GM21526 (cell line): Measurements from ENCODE around the gene ZNF154.
"Not testable (repeated sequence)": the region's sequence is repeated elsewhere in the genome, so short reads cannot be mapped to it uniquely, and the experiment has no call there.

Experiments
- ATAC-seq: cut with Tn5 transposase; IDR thresholded peaks from one replicate; pipeline ENCODE4 v1.9.1; 2021; ENCODE audit warnings: moderate library complexity; ENCODE audit not compliant: unreplicated experiment, low FRiP score

ZNF154 gene

DNA sequence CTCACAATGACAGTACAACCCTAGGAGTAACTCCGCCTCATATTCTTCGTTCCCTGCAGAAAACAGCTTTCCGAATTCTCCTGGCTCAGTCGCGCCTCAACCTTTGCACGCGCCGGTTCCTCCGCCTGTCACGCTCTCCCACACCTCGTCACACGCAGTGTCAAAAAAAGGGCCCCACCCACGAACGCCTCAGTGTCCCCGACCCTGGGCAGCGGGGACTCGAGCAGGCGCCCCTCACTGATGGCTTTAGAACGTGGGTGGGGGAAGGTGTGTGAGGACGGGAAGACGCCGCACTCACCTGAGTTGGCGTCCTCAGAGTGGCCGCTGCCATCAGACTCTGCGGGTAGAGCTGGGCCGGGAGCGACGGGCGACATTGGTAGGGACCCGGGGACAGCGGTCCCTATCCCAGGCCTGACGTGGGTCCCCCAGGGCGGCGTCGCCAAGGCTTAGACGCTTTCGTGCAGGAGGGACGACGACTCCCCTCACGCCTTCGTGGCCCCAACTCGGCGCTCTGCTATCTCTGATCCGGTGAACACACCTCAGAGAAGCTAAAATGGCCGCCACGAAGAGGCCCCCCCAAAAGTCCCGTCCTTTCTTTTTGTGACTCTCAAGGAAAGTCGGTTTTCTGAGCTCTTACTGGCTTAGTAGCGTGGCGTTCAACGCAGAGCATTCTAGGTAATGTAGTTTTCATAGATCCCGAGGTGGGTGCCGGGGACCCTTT, at the start of gene ZNF154:
Gene ZNF154 (minus strand): TSS at position 564 of the 721 bp plus-strand sequence. CDS start 233 bp downstream, at position 331.
- ATAC-seq = no peak

DNA sequence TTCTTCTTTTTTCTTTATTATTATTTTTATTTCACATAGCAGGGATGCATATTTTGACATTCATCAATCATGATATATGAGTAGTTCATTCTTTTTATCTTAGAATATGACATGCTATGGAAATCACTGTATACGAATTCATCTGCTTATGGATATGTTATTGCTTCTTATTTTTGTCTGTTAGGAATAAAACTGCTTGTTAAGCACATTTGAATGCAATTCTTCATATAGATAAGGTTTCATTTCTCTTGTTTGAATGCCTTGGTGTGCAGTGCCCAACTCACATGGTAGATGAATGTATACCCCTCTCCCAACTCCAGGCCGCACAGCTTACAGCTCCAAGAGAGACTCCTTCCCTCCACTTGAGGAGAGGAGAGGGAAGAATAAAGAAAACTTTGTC, 48.9 kb upstream of the ZNF154 start:
- no peak for ATAC-seq

DNA sequence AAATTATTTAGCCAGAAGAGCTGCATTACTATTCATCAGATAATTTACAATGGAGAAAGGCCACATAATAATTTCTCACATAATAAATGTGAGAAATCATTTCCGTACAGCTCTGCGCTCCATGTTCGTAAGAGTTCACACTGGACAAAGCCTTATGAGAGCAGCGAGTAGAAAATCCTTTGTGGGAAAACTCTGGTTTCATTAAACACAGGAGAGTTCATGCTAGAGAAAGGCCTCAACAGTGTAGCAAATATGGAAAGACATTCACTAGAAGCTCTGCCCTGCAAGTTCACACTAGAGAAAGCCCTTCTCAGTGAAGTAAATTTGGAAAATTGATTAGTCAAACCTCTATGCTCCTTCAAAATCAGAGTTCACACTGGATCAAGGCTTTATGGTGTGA, 46.0 kb upstream of the ZNF154 start:
- no peak for ATAC-seq

DNA sequence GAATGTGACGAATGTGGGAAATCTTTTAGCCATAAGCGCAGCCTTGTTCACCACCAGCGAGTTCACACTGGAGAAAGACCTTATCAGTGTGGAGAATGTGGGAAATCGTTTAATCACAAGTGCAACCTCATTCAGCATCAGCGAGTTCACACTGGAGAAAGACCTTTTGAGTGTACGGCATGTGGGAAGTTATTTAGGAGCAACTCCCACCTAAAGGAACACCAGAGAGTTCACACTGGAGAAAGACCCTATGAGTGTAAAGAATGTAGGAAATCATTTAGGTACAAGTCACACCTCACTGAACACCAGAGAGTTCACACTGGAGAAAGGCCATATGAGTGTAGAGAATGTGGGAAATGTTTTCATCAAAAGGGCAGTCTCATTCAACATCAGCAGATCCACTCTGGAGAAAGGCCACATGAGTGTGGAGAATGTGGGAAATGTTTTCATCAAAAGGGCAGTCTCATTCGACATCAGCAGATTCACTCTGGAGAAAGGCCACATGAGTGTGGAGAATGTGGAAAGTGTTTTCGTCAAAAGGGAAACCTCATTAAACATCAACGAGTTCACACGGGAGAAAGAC, 45.2 kb upstream of the ZNF154 start:
- ATAC-seq = no peak

DNA sequence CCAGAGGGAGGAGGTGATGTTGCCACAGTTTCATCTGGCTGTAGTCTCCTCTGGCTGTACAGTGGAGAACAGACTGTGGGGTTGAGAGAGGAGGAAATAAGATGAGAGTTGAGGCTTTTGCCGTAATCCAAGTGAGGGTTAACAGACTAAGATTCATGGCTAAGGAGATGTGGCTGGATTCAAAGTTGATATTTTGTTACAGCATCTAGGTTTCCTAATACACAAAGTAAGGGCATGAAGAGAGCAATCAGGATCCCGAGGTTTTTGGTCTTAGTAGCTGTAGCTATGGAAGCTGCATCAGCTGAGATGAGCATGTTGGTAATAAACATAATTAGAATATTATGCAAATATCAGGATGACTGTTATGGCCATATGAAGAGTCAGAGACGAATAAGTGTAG, 39.0 kb upstream of the ZNF154 start:
- no peak for ATAC-seq

DNA sequence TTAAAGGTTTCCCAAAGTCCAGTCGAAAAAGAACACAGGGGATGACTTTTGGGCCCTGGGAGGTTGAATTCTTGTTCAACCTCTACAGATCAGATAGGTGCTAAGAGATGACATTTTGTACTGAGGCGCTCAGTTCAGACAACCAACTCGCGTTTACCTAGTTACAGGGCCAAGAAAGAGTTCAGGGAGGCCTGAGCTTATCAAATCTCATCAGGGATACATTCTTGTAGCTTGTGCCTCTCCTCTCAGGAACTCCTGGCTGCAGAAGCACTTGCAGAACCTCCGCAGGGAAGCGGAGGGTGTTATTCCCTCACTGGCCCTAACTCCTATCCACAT, 38.4 kb upstream of the ZNF154 start:
- ATAC-seq = no peak

DNA sequence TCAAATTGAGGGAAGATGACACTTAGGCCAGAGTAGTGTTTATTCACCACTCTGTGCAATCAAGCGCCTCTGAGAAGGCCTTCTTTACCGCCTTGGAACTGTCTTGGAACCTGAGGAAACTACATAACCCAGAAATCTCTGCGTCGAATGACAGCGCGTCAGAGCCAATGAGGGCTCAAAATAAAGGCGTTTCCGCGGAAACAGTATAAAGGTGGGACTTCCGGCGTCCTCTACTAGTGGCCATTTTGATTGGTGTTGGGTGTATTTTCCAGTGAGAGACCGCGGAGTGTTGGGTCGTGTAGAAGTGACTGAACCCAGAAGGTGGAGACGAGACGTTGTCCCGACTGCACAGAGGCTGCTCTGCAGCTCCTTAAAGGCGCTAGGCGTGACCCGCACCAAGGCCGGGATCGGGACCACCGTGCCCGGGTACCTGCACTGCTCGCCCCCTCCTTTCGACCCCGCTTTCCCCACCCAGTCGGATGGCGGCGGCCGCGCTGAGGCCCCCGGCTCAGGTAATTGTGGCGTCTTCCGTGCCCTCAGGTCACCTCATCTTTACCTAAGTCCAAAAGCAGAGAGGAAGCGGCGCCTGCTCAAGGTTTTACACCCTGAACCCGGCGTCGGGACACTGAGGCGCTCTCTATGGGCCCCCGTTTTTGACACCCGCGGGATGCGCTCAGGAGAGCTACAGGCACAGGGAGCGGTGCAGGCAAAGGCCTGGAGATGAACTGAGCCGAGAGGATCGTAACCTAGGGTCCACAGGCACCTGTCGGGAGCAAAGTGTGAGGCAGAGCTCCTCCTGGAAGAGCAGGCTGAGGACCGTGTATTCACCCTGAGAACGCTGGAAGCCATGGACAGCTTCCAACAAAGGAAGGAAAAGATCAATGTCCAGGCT, 37.8 kb upstream of the ZNF154 start, which contains the start of gene ZNF776:
Gene ZNF776 (plus strand): TSS at position 236 of the 892 bp plus-strand sequence. CDS start 244 bp downstream, at position 480.
- peak; percentile 87 for ATAC-seq

DNA sequence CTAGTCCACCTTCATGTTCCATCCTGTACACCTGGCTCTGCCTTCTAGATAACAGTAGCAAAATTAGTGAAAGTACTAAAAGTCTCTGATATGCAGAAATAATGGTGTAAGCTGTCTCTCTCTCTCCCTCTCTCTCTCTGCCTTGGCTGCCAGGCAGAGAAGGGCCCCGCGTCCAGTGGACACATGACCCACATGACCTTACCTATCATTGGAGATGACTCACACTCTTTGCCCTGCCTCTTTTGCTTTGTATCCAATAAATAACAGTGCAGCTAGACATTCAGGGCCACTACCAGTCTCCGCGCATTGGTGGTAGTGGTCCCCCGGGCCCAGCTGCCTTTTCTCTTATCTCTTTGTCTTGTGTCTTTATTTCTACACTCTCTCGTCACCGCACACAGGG, 29.8 kb upstream of the ZNF154 start:
- not testable (repeated sequence) for ATAC-seq

DNA sequence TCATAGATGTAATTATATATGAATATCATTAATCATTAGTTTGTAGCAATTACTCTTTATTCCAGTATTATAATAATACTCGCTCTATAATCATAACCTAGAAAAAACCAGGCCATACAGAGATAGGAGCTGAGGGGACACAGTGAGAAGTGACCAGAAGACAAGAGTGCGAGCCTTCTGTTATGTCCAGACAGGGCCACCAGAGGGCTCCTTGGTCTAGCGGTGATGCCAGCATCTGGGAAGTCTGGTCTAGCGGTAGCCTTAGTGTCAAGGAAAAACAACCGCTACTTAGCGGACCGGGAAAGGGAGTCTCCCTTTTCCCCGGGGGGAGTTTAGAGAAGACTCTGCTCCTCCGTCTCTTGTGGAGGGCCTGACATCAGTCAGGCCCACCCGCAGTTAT, 29.3 kb upstream of the ZNF154 start:
- ATAC-seq = not testable (repeated sequence)

DNA sequence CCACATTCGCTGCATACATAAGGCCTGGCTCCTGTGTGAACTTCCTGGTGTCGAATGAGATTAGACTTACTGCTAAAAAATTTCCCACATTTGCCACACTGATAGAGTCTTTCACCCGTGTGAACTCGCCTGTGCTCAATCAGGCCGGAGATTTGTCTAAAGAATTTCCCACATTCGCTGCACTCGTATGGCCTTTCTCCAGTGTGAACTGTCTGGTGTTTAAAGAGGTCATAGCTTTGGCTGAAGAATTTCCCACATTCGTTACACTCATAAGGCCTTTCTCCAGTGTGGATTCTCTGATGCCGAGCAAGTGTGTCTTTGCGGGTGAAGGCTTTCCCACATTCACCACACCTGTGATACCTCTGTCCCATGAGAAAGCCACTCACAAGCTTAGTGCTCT, 11.9 kb upstream of the ZNF154 start:
- no peak for ATAC-seq

DNA sequence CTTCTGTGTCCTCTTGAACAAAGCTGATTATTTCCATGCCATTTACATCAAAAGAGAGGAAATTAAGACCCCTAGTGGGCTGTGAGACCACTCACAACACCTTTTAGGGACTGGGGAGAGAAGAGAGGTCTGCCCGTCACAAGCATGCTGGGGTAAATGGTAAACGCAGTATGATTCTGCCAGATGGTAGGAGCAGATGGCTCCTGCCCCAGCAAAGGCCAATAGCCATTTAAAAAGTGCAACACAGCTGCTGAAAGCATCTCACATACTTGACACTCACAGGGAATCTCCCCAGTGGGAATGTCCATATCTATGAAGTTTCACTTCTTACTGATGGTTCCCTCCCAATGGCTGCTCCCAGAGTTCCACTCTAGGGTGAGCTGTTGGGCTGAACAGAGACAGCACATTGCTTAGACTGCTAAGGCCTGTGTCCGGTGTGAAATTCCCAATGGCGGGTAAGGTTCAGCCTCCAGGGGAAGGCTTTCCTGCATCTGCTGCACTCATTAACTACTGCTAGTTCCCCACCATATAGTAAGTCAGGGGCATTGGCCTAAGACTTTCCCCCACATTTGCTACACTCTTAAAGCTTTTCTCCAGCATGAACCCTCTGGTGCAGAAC, 11.0 kb upstream of the ZNF154 start:
- ATAC-seq = no peak

DNA sequence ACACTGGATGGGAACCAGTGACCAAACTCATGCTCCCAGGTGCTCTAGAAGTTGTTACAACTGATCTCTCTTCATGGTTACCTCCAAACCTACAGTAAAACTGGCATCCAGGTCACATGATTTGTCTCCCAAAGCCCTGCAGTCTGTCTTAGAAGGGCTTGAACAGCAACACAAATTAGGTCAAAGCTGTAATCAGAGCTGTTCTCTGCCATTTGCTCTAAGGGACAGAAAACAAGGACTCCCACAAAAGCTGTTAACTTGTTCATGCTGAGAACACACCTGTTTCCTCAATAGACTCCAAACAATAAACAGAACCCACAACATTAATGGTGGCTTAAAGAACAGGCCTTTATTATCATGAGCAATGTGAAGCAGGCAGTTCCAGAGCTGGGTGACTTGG, 10.4 kb upstream of the ZNF154 start:
- no peak for ATAC-seq

DNA sequence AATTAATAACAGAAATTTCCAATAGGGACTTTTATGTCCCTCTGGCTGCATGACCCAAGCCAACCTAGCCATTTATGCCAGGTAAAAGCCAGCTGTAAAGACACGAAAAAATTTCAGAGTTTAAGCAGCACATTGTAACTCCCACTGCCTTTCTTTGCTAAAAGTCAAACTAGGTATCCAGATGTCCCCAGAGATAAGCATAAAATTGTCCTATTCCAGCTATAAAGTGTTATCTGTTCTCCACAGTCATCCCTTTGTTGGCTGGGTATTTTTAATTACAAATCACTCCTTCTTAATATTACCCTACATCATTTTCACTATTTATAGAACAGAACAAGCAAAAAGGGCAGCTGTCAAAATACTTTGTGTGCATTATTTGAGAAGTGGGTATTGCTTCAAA, 3.2 kb upstream of the ZNF154 start:
- no peak for ATAC-seq

DNA sequence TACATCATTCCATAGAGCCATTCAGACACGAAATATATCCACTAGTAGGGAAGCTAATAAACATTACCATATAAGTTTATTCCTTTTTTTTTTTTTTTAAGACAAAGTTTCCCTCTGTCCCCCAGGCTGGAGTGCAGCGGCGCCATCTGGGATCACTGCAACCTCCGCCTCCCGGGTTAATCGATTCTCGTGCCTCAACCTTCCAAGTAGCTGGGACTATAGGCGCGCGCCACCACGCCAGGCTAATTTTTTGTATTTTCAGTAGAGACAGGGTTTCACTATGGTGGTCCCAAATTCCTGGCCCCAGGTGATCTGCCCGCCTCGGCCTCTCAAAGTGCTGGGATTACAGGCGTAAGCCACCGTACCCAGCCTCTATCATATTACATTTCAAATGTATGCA, 612 bp upstream of the ZNF154 start:
- ATAC-seq = no peak

DNA sequence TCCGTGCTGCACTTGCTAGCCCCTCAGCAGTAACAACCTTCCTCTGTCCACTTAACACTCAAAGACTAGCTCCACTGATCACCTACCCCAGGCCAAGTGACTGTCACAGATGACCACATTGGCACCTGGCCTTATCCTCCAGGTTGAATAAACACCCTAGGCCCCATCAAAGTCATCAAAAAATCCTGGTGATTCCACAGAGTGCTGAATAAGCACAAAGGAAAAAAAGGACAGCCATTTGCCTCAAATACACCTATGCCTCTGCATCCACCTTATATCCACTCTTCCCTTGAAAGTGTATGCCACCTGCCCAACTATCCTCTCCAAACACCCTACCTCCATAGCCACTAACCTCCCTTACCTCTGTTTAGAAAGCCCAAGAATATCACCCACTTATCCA, 2.7 kb downstream of the ZNF154 start:
- ATAC-seq = no peak

DNA sequence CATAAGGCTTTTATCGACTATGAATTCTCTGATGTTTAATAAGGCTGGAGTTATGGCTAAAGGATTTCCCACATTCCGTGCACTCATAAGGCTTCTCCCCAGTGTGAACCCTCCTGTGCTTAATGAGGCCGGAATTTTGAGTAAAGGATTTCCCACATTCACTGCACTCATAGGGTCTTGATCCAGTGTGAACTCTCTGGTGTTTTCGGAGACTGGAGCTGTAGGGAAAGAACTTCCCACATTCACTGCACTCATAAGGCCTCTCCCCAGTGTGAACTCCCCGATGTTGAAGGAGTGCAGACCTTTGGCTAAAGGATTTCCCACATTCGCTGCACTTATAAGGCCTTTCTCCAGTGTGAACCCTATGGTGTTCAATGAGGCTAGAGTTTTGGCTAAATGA, 7.4 kb downstream of the ZNF154 start:
- no peak for ATAC-seq

DNA sequence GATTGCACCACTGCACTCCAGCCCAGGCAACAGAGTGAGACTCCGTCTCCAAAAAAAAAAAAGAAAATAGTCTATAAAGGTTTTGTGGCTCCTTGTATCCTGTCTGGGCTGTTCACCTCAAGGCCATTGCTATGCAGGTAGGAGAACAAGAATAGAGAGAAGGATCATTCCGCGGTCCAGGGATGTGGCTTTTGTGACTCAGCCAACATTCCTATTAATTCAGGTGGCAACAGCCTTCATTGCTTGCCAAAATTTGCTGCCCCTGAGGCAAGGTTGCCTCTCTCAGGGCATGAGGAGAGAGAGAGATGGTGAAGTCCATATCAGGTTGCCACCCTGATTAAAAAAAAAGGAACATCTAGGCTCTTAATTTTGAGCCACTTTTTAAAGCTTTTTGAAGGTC, 19.3 kb downstream of the ZNF154 start:
- no peak for ATAC-seq

DNA sequence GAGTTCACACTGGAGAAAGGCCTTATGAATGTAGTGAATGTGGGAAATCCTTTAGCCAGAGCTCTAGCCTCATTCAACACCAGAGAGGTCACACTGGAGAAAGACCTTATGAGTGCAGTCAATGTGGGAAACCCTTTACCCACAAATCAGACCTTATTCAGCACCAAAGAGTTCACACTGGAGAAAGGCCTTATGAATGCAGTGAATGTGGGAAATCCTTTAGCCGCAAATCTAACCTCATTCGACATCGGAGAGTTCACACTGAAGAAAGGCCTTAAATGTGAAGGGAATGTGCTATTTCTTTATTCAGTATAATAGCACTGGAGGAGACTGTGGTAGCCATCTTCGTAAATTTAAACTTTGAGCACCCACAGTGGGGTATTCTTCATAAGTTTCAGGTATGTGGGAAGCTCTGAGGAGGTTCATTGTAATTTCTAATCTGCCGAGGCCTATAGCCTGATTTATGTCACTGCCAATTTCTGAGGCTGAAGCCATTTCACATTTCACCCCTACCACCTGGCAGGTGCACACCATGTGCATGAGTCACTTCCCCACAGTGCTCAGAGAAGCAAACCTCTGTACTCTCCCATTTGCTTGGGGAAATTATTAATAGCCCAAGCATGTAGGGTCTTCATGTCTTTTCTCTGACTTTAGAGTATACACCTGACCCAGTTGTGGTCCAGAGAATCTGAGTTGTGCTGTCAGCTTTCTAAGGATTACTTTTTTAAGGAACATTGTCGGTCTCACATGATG, 20.8 kb downstream of the ZNF154 start:
- ATAC-seq = no peak

DNA sequence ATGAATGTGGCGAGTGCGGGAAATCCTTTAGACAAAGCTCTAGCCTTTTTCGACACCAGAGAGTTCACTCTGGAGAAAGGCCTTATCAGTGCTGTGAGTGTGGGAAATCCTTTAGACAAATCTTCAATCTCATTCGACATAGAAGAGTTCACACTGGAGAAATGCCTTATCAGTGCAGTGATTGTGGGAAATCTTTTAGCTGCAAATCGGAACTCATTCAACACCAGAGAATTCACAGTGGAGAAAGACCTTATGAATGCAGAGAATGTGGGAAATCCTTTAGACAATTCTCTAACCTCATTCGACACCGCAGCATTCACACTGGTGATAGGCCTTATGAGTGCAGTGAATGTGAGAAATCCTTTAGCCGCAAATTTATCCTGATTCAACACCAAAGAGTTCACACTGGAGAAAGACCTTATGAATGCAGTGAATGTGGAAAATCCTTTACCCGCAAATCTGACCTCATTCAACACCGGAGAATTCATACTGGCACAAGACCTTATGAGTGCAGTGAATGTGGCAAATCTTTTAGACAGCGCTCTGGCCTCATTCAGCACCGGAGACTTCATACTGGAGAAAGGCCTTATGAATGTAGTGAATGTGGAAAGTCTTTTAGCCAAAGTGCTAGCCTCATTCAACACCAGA, 21.5 kb downstream of the ZNF154 start:
- no peak for ATAC-seq

DNA sequence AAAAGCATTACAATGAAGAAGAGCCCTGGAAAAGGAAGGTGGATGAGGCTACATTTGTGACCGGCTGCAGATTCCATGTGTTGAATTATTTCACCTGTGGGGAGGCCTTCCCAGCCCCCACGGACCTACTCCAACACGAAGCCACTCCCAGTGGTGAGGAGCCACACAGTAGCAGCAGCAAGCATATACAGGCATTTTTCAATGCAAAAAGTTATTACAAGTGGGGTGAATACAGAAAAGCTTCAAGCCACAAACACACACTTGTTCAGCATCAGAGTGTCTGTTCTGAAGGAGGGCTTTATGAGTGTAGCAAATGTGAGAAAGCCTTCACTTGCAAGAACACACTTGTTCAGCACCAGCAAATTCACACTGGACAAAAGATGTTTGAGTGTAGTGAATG, 22.3 kb downstream of the ZNF154 start:
- no peak for ATAC-seq
